K562 (cell line): Measurements from ENCODE around the gene APCDD1L. TPM values are rescaled to one million over a fixed set of nuclear protein-coding genes. Genes with fewer than 3 reads are reported as not detected.

ENCODE experiments used
- ATAC-seq: fragments of 200-7000 bp; cut with Tn5 transposase; 3 replicates; pipeline ENCODE4 v1.9.1; 2020; ENCODE audit warnings: moderate library complexity
- BruUV-seq: library from RNA; stranded (reverse); fragments of 400-500 nt; replicated peaks from 2 replicates; lab custom pipeline; 2021; lab: Mats Ljungman, UMichigan
- CTCF ChIA-PET: fragments of 300-600 bp; formaldehyde crosslinking; extraction: SDS; loops from one replicate; lab custom pipeline; 2021; ENCODE audit warnings: low intra/inter-chr PET ratio; lab: Yijun Ruan, JAX
- POLR2A ChIA-PET: fragments of 300-600, 350-650 bp; sonication (Branson Sonifier 250); formaldehyde crosslinking; extraction: SDS; loops from one replicate; lab custom pipeline; 2021; ENCODE audit warnings: antibody characterized with exemption, inconsistent platforms; lab: Yijun Ruan, JAX
- DNase-seq, 4 experiments: peaks; one replicate each; pipeline versions ENCODE4 v3.0.0 to v3.0.0-alpha.2; 2011 to 2018; ENCODE audit warnings: low spot score in 3 of 4, mixed read lengths in 3 of 4; ENCODE audit errors: extremely low read depth in 1 of 4
- FAIRE-seq: peaks from 2 replicates; lab custom pipeline; 2011; peaks lifted over from hg19 to GRCh38; lab: Jason Lieb, UNC
- H2AFZ ChIP-seq: 2 replicates; pipeline ENCODE4 v1.6.0; 2011; ENCODE audit warnings: low read depth, low read length, control low read depth, inconsistent platforms
- H3K27ac ChIP-seq: fragments of 200-600 bp; 3 replicates; pipeline ENCODE4 v1.8.0; 2011; ENCODE audit warnings: low read depth, mild to moderate bottlenecking, control low read depth, inconsistent platforms, low read length, moderate library complexity, mixed read lengths; ENCODE audit errors: extremely low read depth
- H3K27me3 ChIP-seq, 2 experiments: fragments of 300-600 bp in 1 of 2; 2 replicates in 1 of 2; 3 replicates in 1 of 2; pipeline versions ENCODE4 v1.6.0 to v1.8.0; 2011; ENCODE audit warnings: inconsistent platforms in 2 of 2, low read length in 2 of 2, mild to moderate bottlenecking in 1 of 2, mixed read lengths in 1 of 2, moderate library complexity in 1 of 2; ENCODE audit not compliant: control insufficient read depth in 2 of 2, insufficient read depth in 2 of 2
- H3K36me3 ChIP-seq: fragments of 300-600 bp; 3 replicates; pipeline ENCODE4 v1.8.0; 2011; ENCODE audit warnings: mild to moderate bottlenecking, low read length, inconsistent platforms; ENCODE audit not compliant: control insufficient read depth, insufficient read depth
- H3K4me1 ChIP-seq, 2 experiments: fragments of 200-600 bp in 1 of 2; replicated peaks in 1 of 2; 2 replicates in 1 of 2; 3 replicates in 1 of 2; pipeline versions ENCODE4 v1.5.1 to v1.8.0; 2011; ENCODE audit warnings: inconsistent platforms in 2 of 2, low read length in 2 of 2, mild to moderate bottlenecking in 1 of 2, mixed read lengths in 1 of 2, moderate library complexity in 1 of 2; ENCODE audit not compliant: control insufficient read depth in 2 of 2, insufficient read depth in 2 of 2
- H3K4me2 ChIP-seq: 2 replicates; pipeline ENCODE4 v1.6.1; 2011; ENCODE audit warnings: low read length, control low read depth, inconsistent platforms, mixed read lengths; ENCODE audit not compliant: insufficient read depth
- H3K4me3 ChIP-seq: fragments of 200-600 bp; sonication (generic), shearing (Covaris generic); 2 replicates; pipeline ENCODE4 v1.5.1; 2016; ENCODE audit warnings: control low read depth, inconsistent platforms
- H3K79me2 ChIP-seq: fragments of 200-600 bp; 3 replicates; pipeline ENCODE4 v1.8.0; 2011; ENCODE audit warnings: low read length, inconsistent platforms; ENCODE audit not compliant: control insufficient read depth, insufficient read depth
- H3K9ac ChIP-seq, 2 experiments: 2 replicates each; pipeline versions ENCODE4 v1.6.0 to v1.6.1; 2011; ENCODE audit warnings: low read depth in 2 of 2, low read length in 2 of 2, control low read depth in 1 of 2, inconsistent platforms in 1 of 2, mild to moderate bottlenecking in 1 of 2, mixed read lengths in 1 of 2; ENCODE audit not compliant: insufficient read depth in 1 of 2
- H3K9me1 ChIP-seq: one replicate; pipeline ENCODE4 v1.6.0; 2011; ENCODE audit warnings: inconsistent platforms, mild to moderate bottlenecking, low read length, moderate library complexity; ENCODE audit not compliant: control insufficient read depth, insufficient read depth
- H3K9me3 ChIP-seq: replicated peaks from 2 replicates; pipeline ENCODE4 v1.5.1; 2011; ENCODE audit warnings: low read depth, low read length, inconsistent platforms; ENCODE audit not compliant: control insufficient read depth, insufficient read depth
- H4K20me1 ChIP-seq: replicated peaks from 2 replicates; pipeline ENCODE4 v1.6.1; 2011; ENCODE audit warnings: low read length, inconsistent platforms, mixed read lengths; ENCODE audit not compliant: control insufficient read depth, insufficient read depth
- CAMTA2 ChIP-seq: fragments of 250-450 bp; sonication (Bioruptor Pico); conservative IDR thresholded peaks from 2 replicates; pipeline ENCODE4 v1.5.1; 2022
- FOSL1 ChIP-seq: fragments of 200-800 bp; sonication (Bioruptor generic); conservative IDR thresholded peaks from 2 replicates; pipeline ENCODE4 v1.6.1; 2016; ENCODE audit warnings: missing genetic modification characterization, missing compliant biosample characterization
- LARP7 ChIP-seq: fragments of 450-650 bp; IDR thresholded peaks from 2 replicates; pipeline ENCODE4 v1.6.1; 2016
- TBP ChIP-seq: optimal IDR thresholded peaks from 2 replicates; pipeline ENCODE3; 2011; ENCODE audit warnings: low read depth, low read length, improper control_type of control experiment
- USF2 ChIP-seq: sonication (generic); formaldehyde crosslinking; IDR thresholded peaks from 2 replicates; pipeline ENCODE4 v1.5.0; 2020; ENCODE audit warnings: missing genetic modification reagents
- YY1 ChIP-seq, 3 experiments: IDR thresholded peaks; 2 replicates each; pipeline ENCODE4 v1.6.1; 2011; ENCODE audit warnings: low read length in 2 of 3, mild to moderate bottlenecking in 2 of 3, moderate library complexity in 2 of 3, borderline replicate concordance in 1 of 3, control low read depth in 1 of 3, low read depth in 1 of 3; ENCODE audit not compliant: insufficient read depth in 3 of 3, insufficient replicate concordance in 2 of 3, control insufficient read depth in 1 of 3, insufficient read length in 1 of 3; ENCODE audit errors: extremely low read depth in 1 of 3
- ZBTB11 ChIP-seq, 3 experiments: fragments of 200-800 bp in 1 of 3; fragments of 250-450 bp in 1 of 3; fragments of 450-650 bp in 1 of 3; sonication (Bioruptor Pico) in 1 of 3; sonication (Bioruptor generic) in 1 of 3; formaldehyde crosslinking in 1 of 3; IDR thresholded peaks; 2 replicates each; pipeline versions ENCODE4 v1.6.1 to v1.8.0; 2016 to 2022; ENCODE audit warnings: mild to moderate bottlenecking in 2 of 3, missing genetic modification characterization in 2 of 3, missing compliant biosample characterization in 1 of 3, moderate library complexity in 1 of 3
- ZNF12 ChIP-seq: sonication (generic); formaldehyde crosslinking; IDR thresholded peaks from 2 replicates; pipeline ENCODE4 v1.4.0; 2020; ENCODE audit warnings: mild to moderate bottlenecking, missing genetic modification reagents
- WGBS: fragments of 100-300 bp; shearing (Covaris generic); methylation state at CpG from one replicate; pipeline ENCODE4 v1.1.6; 2016; ENCODE audit warnings: low coverage, mixed read lengths; ENCODE audit not compliant: insufficient coverage; ENCODE audit errors: missing lambda C conversion rate; 5-methylcytosine and 5-hydroxymethylcytosine counted together
- in situ Hi-C: fragments of 300-500 bp; cut with MboI; formaldehyde crosslinking; loops from 4 replicates; pipeline ENCODE4 v1.15.0; 2018; ENCODE audit warnings: inconsistent platforms, mixed read lengths
- intact Hi-C: fragments of 100-400 bp; cut with micrococcal nuclease; formaldehyde crosslinking; loops from 2 replicates; pipeline ENCODE4 v1.14.2; 2022
- polyA plus RNA-seq, 8 experiments: library from polyadenylated mRNA; depleted of rRNA in 4 of 8; stranded (reverse) in 5 of 8; unstranded in 3 of 8; fragments of >200 nt; fragmentation: Nextera tagmentation in 2 of 8; fragmentation: Illumina TruSeq in 1 of 8; extraction: Ambion mirVana in 2 of 8; extraction: Trizol in 1 of 8; gene quantifications; 2 replicates each; pipeline versions ENCODE4 v1.2.1 to v1.2.3, GENCODE V29; 2011 to 2014; ENCODE audit warnings: inconsistent platforms in 1 of 8, missing spikeins in 1 of 8
- total RNA-seq, 7 experiments: library from RNA; depleted of rRNA in 6 of 7; stranded (reverse); fragments of >200 nt in 6 of 7; fragmentation: Illumina TruSeq in 2 of 7; extraction: Trizol in 2 of 7; gene quantifications; 2 replicates each; pipeline versions ENCODE4 v1.2.1 to v1.2.3, GENCODE V29; 2011 to 2021; ENCODE audit warnings: low replicate concordance in 1 of 7

APCDD1L gene
- total and polyA plus RNA-seq, 9 of the 15 experiments (the other 6 are each of a cell fraction or from before 2014, with no cell fraction given), result not detected

GRCh38 chr20:58420798-58421496 lies 94.3 kb downstream of the APCDD1L start (continued):
- TF ChIP-seq USF2 (CRISPR knock-in tag), result no peak
- TF ChIP-seq CAMTA2 (CRISPR knock-in tag), result no peak
- no peak for TF ChIP-seq TBP
- no peak for TF ChIP-seq YY1 (IDR thresholded peaks at IDR 0.05; ENCODE audit: borderline replicate concordance in 1 of 3, control insufficient read depth in 1 of 3, extremely low read depth in 1 of 3, insufficient read depth in 3 of 3, insufficient read length in 1 of 3, insufficient replicate concordance in 2 of 3, low read depth in 1 of 3, low read length in 2 of 3)

GRCh38 chr20:58418949-58419748 lies 96.0 kb downstream of the APCDD1L start:
- CTCF ChIA-PET, result no interaction called here
- H3K79me2 ChIP-seq, result peaks cover 88% of the 10 kb centered on the region
- H3K9me3 ChIP-seq, result no peaks in the 10 kb centered on the region
- FAIRE-seq (peak; percentile 15), ATAC-seq (no peak), DNase-seq (no peak)
- H3K27ac ChIP-seq, result no peak overlapping the region
- in situ Hi-C loops (no loop called here), intact Hi-C loops (no loop called here)
- no peak overlapping the region for H3K9ac ChIP-seq
- no peaks in the 10 kb centered on the region for H3K9me1 ChIP-seq
- 74% methylated on average over 5 of the region's 5 CpGs for WGBS
- H3K4me2 ChIP-seq, result no peak overlapping the region
- H2AFZ ChIP-seq, result no peak overlapping the region
- H3K4me1 ChIP-seq, result peaks cover 3 to 9% of the 10 kb centered on the region in 2 experiments; a peak in 3 of 5 replicates
- TF ChIP-seq LARP7, result no peak
- TF ChIP-seq FOSL1 (tag), result peak; percentile 55
- TF ChIP-seq ZBTB11 (CRISPR knock-in tag; IDR thresholded peaks at IDR 0.05), result peak in 1 of 3 experiments; percentile 34; a peak in 1 of 6 replicates
- no peak for TF ChIP-seq ZNF12
- POLR2A ChIA-PET, result interaction anchor here (0.7 to 1.6 kb wide), 5 partner anchors 10 to 20 kb away, joined by 3 to 6 read pairs (median 3); no protein-coding TSS in a partner anchor
- no TSS peak for BruUV-seq
- peaks cover 12% of the 10 kb centered on the region for H4K20me1 ChIP-seq
- peaks cover 71% of the 10 kb centered on the region for H3K36me3 ChIP-seq
- H3K27me3 ChIP-seq, result no peaks in the 10 kb centered on the region
- no peak overlapping the region for H3K4me3 ChIP-seq
